ENCODE measurements around the gene GYS2.

GYS2 gene

DNA sequence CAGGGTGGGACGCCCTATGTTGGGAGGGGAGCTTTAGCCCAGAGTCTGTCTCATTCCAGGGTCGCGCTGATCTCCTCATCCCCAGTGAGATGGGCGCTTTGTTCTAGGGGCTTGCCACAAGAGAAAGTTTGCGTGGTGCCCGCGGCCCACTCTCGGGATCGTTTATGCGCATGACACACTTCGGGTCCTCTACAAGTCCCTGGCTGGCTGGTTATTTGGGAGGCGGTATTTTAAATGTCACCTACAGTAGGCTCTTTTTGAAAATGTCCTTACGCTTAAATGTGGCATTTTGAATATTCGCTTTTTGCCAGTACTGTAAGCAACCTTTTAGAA lies 102.5 kb downstream of the GYS2 start:
- no peak for DNase-seq (ENCODE audit: low read depth)

DNA sequence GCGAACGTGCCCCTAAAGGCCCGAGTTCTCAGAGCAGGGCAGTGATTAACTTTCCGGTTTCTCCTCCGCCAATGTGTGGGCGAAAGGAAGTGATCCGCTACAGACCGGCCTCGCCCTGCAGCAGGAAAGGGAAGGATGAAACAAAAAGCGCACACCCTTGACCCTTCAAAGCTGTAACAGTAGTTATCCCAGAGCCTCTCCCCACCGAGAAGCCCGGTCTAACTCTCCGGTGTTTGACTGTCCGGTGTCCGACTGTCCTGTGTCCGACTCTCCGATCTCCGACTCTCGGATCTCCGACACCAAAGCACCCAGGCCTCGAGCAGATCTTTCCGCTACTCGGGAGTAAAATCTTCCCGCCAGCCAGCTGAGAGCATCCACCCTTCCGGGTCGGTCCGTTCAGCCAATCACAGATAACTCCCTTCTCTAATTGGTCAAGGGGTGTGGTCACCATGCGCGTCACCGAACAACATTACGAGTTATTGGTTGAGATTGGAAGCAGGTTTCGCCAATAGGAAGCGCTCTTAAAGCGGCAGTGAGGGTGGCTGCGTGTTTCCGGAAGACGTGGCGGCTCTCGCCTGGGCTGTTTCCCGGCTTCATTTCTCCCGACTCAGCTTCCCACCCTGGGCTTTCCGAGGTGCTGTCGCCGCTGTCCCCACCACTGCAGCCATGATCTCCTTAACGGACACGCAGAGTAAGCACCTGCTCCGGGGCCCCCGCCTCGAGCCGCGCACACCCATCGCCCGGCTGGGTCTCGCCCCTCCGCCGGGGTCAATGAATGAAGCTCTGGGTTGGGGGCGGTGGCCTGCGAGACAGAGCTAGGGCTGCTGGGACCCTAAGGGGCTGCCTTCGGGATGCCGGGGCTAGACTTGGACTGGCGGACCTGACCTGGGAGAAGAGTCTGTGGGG lies 103.1 kb downstream of the GYS2 start, which contains the start of the genes GOLT1B and RECQL:
TSS of gene GOLT1B (plus strand) at position 532 of the 906 bp plus-strand sequence. CDS start at position 667, 135 bp downstream.
TSS of gene RECQL (minus strand) at position 378 of the 906 bp plus-strand sequence. CDS start 2,065 bp downstream, outside the sequence.
- peak; percentile 98 for DNase-seq (ENCODE audit: low read depth)

- no peak for DNase-seq (ENCODE audit: low read depth)
Measured at GRCh38 chr12:21500786-21501257, 103.8 kb downstream of the GYS2 start.

- no peak for DNase-seq (ENCODE audit: low read depth)
Measured at GRCh38 chr12:21499765-21500164, 104.9 kb downstream of the GYS2 start.
